Mammary epithelial cell (primary cell): Measurements from ENCODE around the gene PRKN.

Source experiments
- CTCF ChIP-seq, 2 donors: IDR thresholded peaks in 1 of 2; conservative IDR thresholded peaks in 1 of 2; 2 replicates each; pipeline ENCODE4 v1.5.1; 2011 to 2012; ENCODE audit warnings: inconsistent platforms in 2 of 2, low read length in 2 of 2, mild to moderate bottlenecking in 2 of 2, control low read depth in 1 of 2, low read depth in 1 of 2; ENCODE audit not compliant: insufficient read depth in 1 of 2; ENCODE audit errors: extremely low read depth in 1 of 2
- EZH2 ChIP-seq: IDR thresholded peaks from 2 replicates; pipeline ENCODE4 v1.6.1; 2012; ENCODE audit warnings: low read length, inconsistent platforms, borderline replicate concordance

GRCh38 chr6:161536224-161536630 lies 1191.3 kb downstream of the PRKN start:
- no peak for TF ChIP-seq CTCF (conservative IDR thresholded peaks at IDR 0.05 in 1 of 2, IDR thresholded peaks at IDR 0.05 in 1 of 2; ENCODE audit: extremely low read depth in 1 of 2, insufficient read depth in 1 of 2, low read depth in 1 of 2, low read length in 2 of 2)
- no peak for TF ChIP-seq EZH2
